Activated T-helper 1 cell treated with anti-CD3 and anti-CD28 coated beads, Interleukin-12 subunit alpha, Interleukin-12 subunit beta, Interleukin-2, Interleukin-4 antibody, amounts not matched to agents 30 ng/mL and 10 ng/mL and 1 ng/mL, durations not matched to agents 14 hours and 24 hours and 36 hours (primary cell): ENCODE data around the gene PCDHGA1. TPM values are rescaled to one million over a fixed set of nuclear protein-coding genes. Genes with fewer than 3 reads are reported as not detected.
"Not testable (repeated sequence)": the region's sequence is repeated elsewhere in the genome, so short reads cannot be mapped to it uniquely, and the experiment has no call there.

Experiments used
- DNase-seq: peaks from one replicate; pipeline ENCODE4 v3.0.0; 2021; ENCODE audit warnings: low spot score
- H3K27ac Mint-ChIP-seq: one replicate; pipeline ENCODE4 v1.8.0; 2021; ENCODE audit warnings: mild to moderate bottlenecking, mixed read lengths
- H3K27me3 Mint-ChIP-seq: one replicate; pipeline ENCODE4 v1.8.0; 2022; ENCODE audit warnings: mild to moderate bottlenecking, moderate library complexity, mixed read lengths; ENCODE audit not compliant: insufficient read depth
- H3K36me3 Mint-ChIP-seq: one replicate; pipeline ENCODE4 v1.8.0; 2021; ENCODE audit warnings: low read depth, mixed read lengths
- H3K4me1 Mint-ChIP-seq: one replicate; pipeline ENCODE4 v1.8.0; 2021; ENCODE audit warnings: low read depth, mixed read lengths
- H3K4me3 Mint-ChIP-seq: one replicate; pipeline ENCODE4 v1.8.0; 2021; ENCODE audit warnings: mild to moderate bottlenecking, moderate library complexity, mixed read lengths
- H3K9me3 Mint-ChIP-seq: one replicate; pipeline ENCODE4 v1.8.0; 2021; ENCODE audit warnings: mixed read lengths
- intact Hi-C: fragments of 100-400 bp; cut with micrococcal nuclease; formaldehyde crosslinking; loops from one replicate; pipeline ENCODE4 v1.15.1; 2024
- total RNA-seq: library from RNA; stranded (reverse); gene quantifications from 2 replicates; pipeline ENCODE4 v1.2.3, GENCODE V29; 2022

Gene PCDHGA1
- total RNA-seq = 0.10 TPM in 2 replicates

DNA sequence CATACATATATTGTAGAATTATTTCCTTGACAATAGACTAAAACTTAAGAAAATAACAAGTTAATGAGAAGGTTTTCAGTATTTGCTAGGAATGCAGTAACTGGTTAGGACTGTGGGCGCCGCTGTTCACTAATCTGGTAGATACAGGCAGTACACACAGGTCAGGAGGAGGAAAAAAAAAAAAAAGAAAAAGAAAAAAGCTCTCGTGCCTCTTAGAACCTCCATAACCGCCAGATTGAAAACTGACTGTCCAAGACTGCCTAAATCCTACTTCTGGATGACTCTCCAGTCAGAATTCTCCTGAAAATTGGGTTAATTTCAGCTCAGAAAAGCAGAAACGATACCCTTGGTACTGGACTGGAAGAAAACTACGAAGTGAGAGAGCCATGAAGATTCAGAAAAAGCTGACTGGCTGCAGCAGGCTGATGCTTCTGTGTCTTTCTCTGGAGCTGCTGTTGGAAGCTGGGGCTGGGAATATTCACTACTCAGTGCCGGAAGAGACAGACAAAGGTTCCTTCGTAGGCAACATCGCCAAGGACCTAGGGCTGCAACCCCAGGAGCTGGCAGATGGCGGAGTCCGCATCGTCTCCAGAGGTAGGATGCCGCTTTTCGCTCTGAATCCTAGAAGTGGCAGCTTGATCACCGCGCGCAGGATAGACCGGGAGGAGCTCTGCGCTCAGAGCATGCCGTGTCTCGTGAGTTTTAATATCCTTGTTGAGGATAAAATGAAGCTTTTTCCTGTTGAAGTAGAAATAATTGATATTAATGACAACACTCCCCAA is at the start of gene PCDHGA1:
Gene PCDHGA1 (plus strand): TSS at position 216 of the 782 bp plus-strand sequence.
- Mint-ChIP-seq H3K27ac (no peak within 1 kb of the TSS), H3K9me3 (peaks cover 25% of the 10 kb centered on the region), H3K4me1 (peaks cover 11% of the 10 kb centered on the region), H3K36me3 (peaks cover 6% of the 10 kb centered on the region), H3K4me3 (peak within 1 kb of the TSS; percentile 22), H3K27me3 (peaks cover 23% of the 10 kb centered on the region)
- no peak for DNase-seq
- intact Hi-C loops = no loop called here

GRCh38 chr5:141298376-141298775 is 31.9 kb upstream of the PCDHGA1 start:
- H3K9me3 Mint-ChIP-seq = peaks cover 71% of the 10 kb centered on the region
- DNase-seq = no peak
- peaks cover 2% of the 10 kb centered on the region for H3K36me3 Mint-ChIP-seq
- intact Hi-C loops = no loop called here
- no peak overlapping the region for H3K4me3 Mint-ChIP-seq
- no peaks in the 10 kb centered on the region for H3K4me1 Mint-ChIP-seq
- no peaks in the 10 kb centered on the region for H3K27me3 Mint-ChIP-seq
- H3K27ac Mint-ChIP-seq = no peak overlapping the region

DNA sequence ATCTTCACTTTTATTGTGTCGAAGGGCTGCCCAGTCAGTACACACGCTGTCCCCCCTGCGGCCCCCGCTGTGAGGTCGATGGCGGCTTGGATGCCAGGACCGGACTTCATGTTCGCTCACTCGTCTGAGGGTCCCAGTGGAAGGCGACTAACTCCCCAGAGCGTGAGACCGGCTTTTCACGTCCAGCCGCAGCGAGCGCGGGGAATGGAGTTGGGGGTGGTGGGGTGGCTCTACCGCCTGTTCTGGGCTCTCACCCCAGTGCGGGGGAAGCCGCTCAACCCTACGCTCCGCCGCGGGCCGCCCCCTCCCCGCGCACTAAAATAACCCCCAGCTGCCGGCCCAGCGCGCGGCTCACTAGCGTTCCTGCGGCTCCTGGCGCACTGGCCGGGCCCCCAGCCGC is 26.6 kb upstream of the PCDHGA1 start, which contains the start of gene SLC25A2:
Gene SLC25A2 (minus strand): TSS at position 294 of the 400 bp plus-strand sequence. CDS start 184 bp downstream, at position 110.
- peaks cover 1% of the 10 kb centered on the region for H3K36me3 Mint-ChIP-seq
- H3K9me3 Mint-ChIP-seq = peaks cover 71% of the 10 kb centered on the region
- no peak for DNase-seq
- no peaks in the 10 kb centered on the region for H3K4me1 Mint-ChIP-seq
- H3K4me3 Mint-ChIP-seq = no peak within 1 kb of the TSS
- intact Hi-C loops = no loop called here
- no peak within 1 kb of the TSS for H3K27ac Mint-ChIP-seq
- no peaks in the 10 kb centered on the region for H3K27me3 Mint-ChIP-seq

- H3K9me3 Mint-ChIP-seq = peaks cover 73% of the 10 kb centered on the region
- no peak for DNase-seq
- peaks cover 1% of the 10 kb centered on the region for H3K36me3 Mint-ChIP-seq
- no peaks in the 10 kb centered on the region for H3K4me1 Mint-ChIP-seq
- H3K27me3 Mint-ChIP-seq = no peaks in the 10 kb centered on the region
- intact Hi-C loops = no loop called here
- no peak overlapping the region for H3K4me3 Mint-ChIP-seq
- H3K27ac Mint-ChIP-seq = no peak overlapping the region
Observed at GRCh38 chr5:141306630-141307029, 23.7 kb upstream of the PCDHGA1 start.

GRCh38 chr5:141313711-141314110 is 16.6 kb upstream of the PCDHGA1 start:
- Mint-ChIP-seq H3K27ac (no peak overlapping the region), H3K36me3 (peaks cover 27% of the 10 kb centered on the region), H3K27me3 (no peaks in the 10 kb centered on the region), H3K4me3 (no peak overlapping the region), H3K9me3 (peaks cover 70% of the 10 kb centered on the region), H3K4me1 (peaks cover 7% of the 10 kb centered on the region)
- intact Hi-C loops = no loop called here
- no peak for DNase-seq

DNA sequence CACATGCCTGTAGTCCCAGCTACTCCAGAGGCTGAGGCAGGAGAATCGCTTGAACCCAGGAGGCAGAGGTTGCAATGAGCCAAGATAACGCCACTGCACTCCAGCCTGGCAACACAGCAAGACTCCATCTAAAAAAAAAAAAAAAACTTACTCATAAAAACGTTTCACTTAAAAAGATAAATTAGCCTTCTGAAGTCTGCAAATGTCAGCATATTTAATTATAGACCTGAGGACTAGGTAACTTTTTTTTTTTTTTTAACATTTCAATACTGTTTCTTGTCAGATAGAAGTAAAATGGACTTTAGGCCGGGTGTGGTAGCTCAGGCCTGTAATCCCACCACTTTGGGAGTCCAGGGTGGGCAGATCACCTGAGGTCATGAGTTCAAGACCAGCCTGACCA is 13.4 kb upstream of the PCDHGA1 start:
- Mint-ChIP-seq H3K36me3 (peaks cover 52% of the 10 kb centered on the region), H3K4me1 (peaks cover 31% of the 10 kb centered on the region), H3K9me3 (peaks cover 72% of the 10 kb centered on the region)
- H3K27me3 Mint-ChIP-seq, H3K4me3 Mint-ChIP-seq, DNase-seq, H3K27ac Mint-ChIP-seq, intact Hi-C loops: not testable (repeated sequence)

- intact Hi-C loops = no loop called here
- no peak overlapping the region for H3K27ac Mint-ChIP-seq
- DNase-seq = no peak
- H3K4me3 Mint-ChIP-seq = peak overlapping the region; percentile 94
- no peaks in the 10 kb centered on the region for H3K27me3 Mint-ChIP-seq
- peaks cover 50% of the 10 kb centered on the region for H3K36me3 Mint-ChIP-seq
- peaks cover 31% of the 10 kb centered on the region for H3K4me1 Mint-ChIP-seq
- H3K9me3 Mint-ChIP-seq = peaks cover 63% of the 10 kb centered on the region
Observed at GRCh38 chr5:141319202-141319601, 11.1 kb upstream of the PCDHGA1 start.

DNA sequence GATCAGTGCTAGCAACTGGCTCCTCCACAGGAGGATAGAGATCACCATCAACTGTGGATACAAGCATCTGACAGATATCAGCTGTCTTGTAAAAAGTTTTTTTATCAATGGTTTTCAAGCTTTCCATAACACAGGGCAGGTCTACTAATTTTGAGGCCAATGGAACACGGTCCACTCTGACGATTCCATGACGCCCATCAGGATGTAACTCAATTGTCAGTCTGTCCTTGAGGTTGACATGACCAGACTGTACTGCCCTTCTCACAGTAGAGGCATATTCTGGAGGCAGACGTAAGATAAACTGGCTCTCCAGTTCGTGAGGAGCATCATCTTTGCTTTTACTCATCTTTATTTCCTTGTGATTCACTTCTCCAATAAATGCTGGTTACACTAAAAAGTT is 10.6 kb upstream of the PCDHGA1 start:
- Mint-ChIP-seq H3K4me1 (peaks cover 31% of the 10 kb centered on the region), H3K4me3 (peak overlapping the region; percentile 94), H3K36me3 (peaks cover 48% of the 10 kb centered on the region), H3K27me3 (no peaks in the 10 kb centered on the region), H3K27ac (peak overlapping the region; percentile 98), H3K9me3 (peaks cover 58% of the 10 kb centered on the region)
- DNase-seq = no peak
- intact Hi-C loops = loop anchor here (1.0 to 10.0 kb wide), 6 partner anchors 61 to 1205 kb away; partner anchors contain the start of genes ANKHD1, HDAC3, PURA and RELL2

- peaks cover 40% of the 10 kb centered on the region for H3K36me3 Mint-ChIP-seq
- no peaks in the 10 kb centered on the region for H3K27me3 Mint-ChIP-seq
Observed at GRCh38 chr5:141320225-141321169, 9.8 kb upstream of the PCDHGA1 start, which contains the start of gene TAF7. TAF7 (minus strand) TSS chr5:141320784; CDS start chr5:141320044, 740 bp downstream.

GRCh38 chr5:141322261-141322660 is 8.1 kb upstream of the PCDHGA1 start:
- Mint-ChIP-seq H3K4me3 (peak overlapping the region; percentile 51), H3K36me3 (peaks cover 41% of the 10 kb centered on the region), H3K27ac (no peak overlapping the region), H3K4me1 (peaks cover 42% of the 10 kb centered on the region), H3K9me3 (peaks cover 47% of the 10 kb centered on the region), H3K27me3 (no peaks in the 10 kb centered on the region)
- DNase-seq = no peak
- intact Hi-C loops = loop anchor here (5.0 to 10.0 kb wide), 2 partner anchors 315 to 1207 kb away; partner anchors contain the start of genes HDAC3, PURA and RELL2

More at GRCh38 chr5:141320225-141321169, 9.8 kb upstream of the PCDHGA1 start, which contains the start of gene TAF7:
- peak; percentile 91 for DNase-seq
- peak within 1 kb of the TSS; percentile 98 for H3K27ac Mint-ChIP-seq
- H3K4me1 Mint-ChIP-seq = peaks cover 31% of the 10 kb centered on the region
- H3K4me3 Mint-ChIP-seq = peak within 1 kb of the TSS; percentile 94
- H3K9me3 Mint-ChIP-seq = peaks cover 50% of the 10 kb centered on the region
- intact Hi-C loops = loop anchor here (1.0 to 10.0 kb wide), 6 partner anchors 62 to 1206 kb away; partner anchors contain the start of genes ANKHD1, HDAC3, PURA and RELL2

- Mint-ChIP-seq H3K27ac (peak overlapping the region; percentile 83), H3K4me1 (peaks cover 16% of the 10 kb centered on the region), H3K36me3 (peaks cover 10% of the 10 kb centered on the region), H3K27me3 (peaks cover 12% of the 10 kb centered on the region), H3K4me3 (peak overlapping the region; percentile 98), H3K9me3 (peaks cover 18% of the 10 kb centered on the region)
- peak; percentile 59 for DNase-seq
- intact Hi-C loops = loop anchor here (1.0 to 10.0 kb wide), 5 partner anchors 87 to 1211 kb away; partner anchors contain the start of genes PCDHGA10 and PURA
Observed at GRCh38 chr5:141326088-141326854, 4.0 kb upstream of the PCDHGA1 start.

DNA sequence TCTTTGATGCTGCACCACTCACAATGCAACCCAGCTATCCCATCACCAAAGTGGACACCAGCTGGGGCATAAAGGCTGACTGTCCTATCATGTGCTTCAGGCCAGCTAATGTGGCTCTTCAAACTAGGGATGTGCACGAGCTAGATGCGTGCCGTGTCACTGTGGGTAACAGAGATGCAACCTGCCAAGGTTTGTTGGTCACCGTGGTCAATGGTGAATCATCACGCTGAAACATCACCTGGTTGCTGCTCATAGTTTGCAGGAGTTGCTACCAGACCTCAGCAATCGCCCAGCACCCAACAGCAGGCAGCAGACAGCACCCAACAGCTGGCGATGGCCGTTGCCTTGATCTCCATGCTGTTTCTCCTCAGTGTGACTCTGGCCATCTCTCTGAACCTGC is 2.1 kb upstream of the PCDHGA1 start:
- Mint-ChIP-seq H3K27me3 (peaks cover 12% of the 10 kb centered on the region), H3K4me3 (no peak overlapping the region), H3K4me1 (peaks cover 11% of the 10 kb centered on the region), H3K9me3 (peaks cover 14% of the 10 kb centered on the region), H3K27ac (no peak overlapping the region), H3K36me3 (peaks cover 4% of the 10 kb centered on the region)
- intact Hi-C loops = loop anchor here (10.0 kb wide), 1 partner anchor 1213 kb away; the partner anchor contains the start of gene PURA
- DNase-seq = no peak
